GM23248 (cell line): ENCODE results near the gene JPH2. TPM values are rescaled to one million over a fixed set of nuclear protein-coding genes. Genes with fewer than 3 reads are reported as not detected.

Source experiments
- DNase-seq: peaks from one replicate; pipeline ENCODE4 v3.0.0-alpha.2; 2015
- H2AFZ ChIP-seq: fragments of 200-600 bp; sonication (generic); 2 replicates; pipeline ENCODE4 v1.6.1; 2016; ENCODE audit warnings: antibody characterized with exemption
- H3F3A ChIP-seq: fragments of 200-600 bp; sonication (generic); 2 replicates; pipeline ENCODE4 v1.6.1; 2016; ENCODE audit warnings: mild to moderate bottlenecking, antibody characterized with exemption, mixed run types; ENCODE audit not compliant: insufficient read depth
- H3K27ac ChIP-seq: fragments of 200-600 bp; sonication (generic); 2 replicates; pipeline ENCODE4 v1.5.1; 2016; ENCODE audit warnings: mild to moderate bottlenecking
- H3K27me3 ChIP-seq: fragments of 200-600 bp; sonication (generic); replicated peaks from 2 replicates; pipeline ENCODE4 v1.6.1; 2016; ENCODE audit warnings: mild to moderate bottlenecking; ENCODE audit not compliant: insufficient read depth
- H3K36me3 ChIP-seq: fragments of 200-600 bp; sonication (generic); 2 replicates; pipeline ENCODE4 v1.6.1; 2016; ENCODE audit warnings: low read depth, mild to moderate bottlenecking
- H3K4me1 ChIP-seq: fragments of 200-600 bp; sonication (generic); 2 replicates; pipeline ENCODE4 v1.6.1; 2016; ENCODE audit warnings: mild to moderate bottlenecking; ENCODE audit not compliant: insufficient read depth
- H3K4me2 ChIP-seq: fragments of 200-600 bp; sonication (generic); one replicate; pipeline ENCODE4 v1.6.1; 2016; ENCODE audit warnings: mild to moderate bottlenecking; ENCODE audit not compliant: unreplicated experiment
- H3K4me3 ChIP-seq: fragments of 200-600 bp; sonication (generic); 2 replicates; pipeline ENCODE4 v1.5.1; 2016; ENCODE audit warnings: mild to moderate bottlenecking
- H3K79me2 ChIP-seq: fragments of 200-600 bp; sonication (generic); 2 replicates; pipeline ENCODE4 v1.6.1; 2016; ENCODE audit warnings: mild to moderate bottlenecking; ENCODE audit not compliant: insufficient read depth
- H3K9ac ChIP-seq: fragments of 200-600 bp; sonication (generic); 2 replicates; pipeline ENCODE4 v1.6.1; 2016; ENCODE audit warnings: mild to moderate bottlenecking
- H3K9me2 ChIP-seq: fragments of 200-600 bp; sonication (generic); 2 replicates; pipeline ENCODE4 v1.6.1; 2016; ENCODE audit warnings: mixed run types, mild to moderate bottlenecking, moderate library complexity; ENCODE audit not compliant: insufficient read depth
- H3K9me3 ChIP-seq: fragments of 200-600 bp; sonication (generic); one replicate; pipeline ENCODE4 v1.6.1; 2017; ENCODE audit warnings: low read depth
- H4K20me1 ChIP-seq: fragments of 200-600 bp; sonication (generic); 2 replicates; pipeline ENCODE4 v1.6.0; 2016; ENCODE audit not compliant: insufficient read depth
- EZH2 ChIP-seq: fragments of 200-600 bp; sonication (generic); IDR thresholded peaks from 2 replicates; pipeline ENCODE4 v1.6.1; 2018; ENCODE audit warnings: antibody characterized with exemption, mild to moderate bottlenecking; ENCODE audit not compliant: insufficient read depth, poor library complexity, severe bottlenecking
- EZH2phosphoT487 ChIP-seq: fragments of 200-600 bp; sonication (generic); IDR thresholded peaks from 2 replicates; pipeline ENCODE4 v1.6.1; 2018; ENCODE audit warnings: antibody characterized with exemption, moderate library complexity, mild to moderate bottlenecking, low read depth; ENCODE audit not compliant: insufficient read depth
- WGBS, 2 experiments: methylation state at CpG; one replicate each; pipeline ENCODE4 v1.1.6; 2015 to 2017; ENCODE audit warnings: low lambda C conversion rate in 2 of 2, low coverage in 1 of 2; ENCODE audit errors: missing lambda C conversion rate in 2 of 2; 5-methylcytosine and 5-hydroxymethylcytosine counted together
- in situ Hi-C: fragments of 300-500 bp; cut with MboI; formaldehyde crosslinking; loops from 2 replicates; pipeline ENCODE4 v1.15.0; 2020
- polyA plus RNA-seq: library from polyadenylated mRNA; unstranded; fragments of >200 nt; fragmentation: Nextera tagmentation; extraction: Ambion mirVana; gene quantifications from 2 replicates; pipeline ENCODE4 v1.2.1, GENCODE V29; 2016
- total RNA-seq: library from RNA; depleted of rRNA; stranded (reverse); fragments of >200 nt; shearing (Covaris generic); gene quantifications from 2 replicates; pipeline ENCODE4 v1.2.3, GENCODE V29; 2014

The JPH2 gene
- total and polyA plus RNA-seq, 2 experiments from 2014 or later = 1.8 to 9.7 TPM

GRCh38 chr20:44206132-44206531 lies 19.1 kb upstream of the JPH2 start:
- Histone ChIP-seq H3K36me3 (peaks cover 29% of the 10 kb centered on the region), H3K9me3 (no peaks in the 10 kb centered on the region), H3K4me3 (no peak overlapping the region), H3F3A (peaks cover 49% of the 10 kb centered on the region), H3K4me1 (peaks cover 53% of the 10 kb centered on the region), H3K9me2 (no peaks in the 10 kb centered on the region), H3K79me2 (peaks cover 90% of the 10 kb centered on the region), H3K4me2 (no peak overlapping the region), H2AFZ (no peak overlapping the region), H3K9ac (no peak overlapping the region), H3K27me3 (no peaks in the 10 kb centered on the region), H3K27ac (no peak overlapping the region), H4K20me1 (no peaks in the 10 kb centered on the region)
- TF ChIP-seq EZH2 (no peak), EZH2phosphoT487 (no peak)
- no peak for DNase-seq
- in situ Hi-C loops = loop anchor here (25.0 kb wide), 1 partner anchor 406 kb away; no protein-coding TSS in a partner anchor

- TF ChIP-seq EZH2phosphoT487 (no peak), EZH2 (no peak)
- peaks cover 59% of the 10 kb centered on the region for H3K4me1 ChIP-seq
- peaks cover 43% of the 10 kb centered on the region for H3F3A ChIP-seq
- no peak overlapping the region for H3K4me3 ChIP-seq
- H2AFZ ChIP-seq = no peak overlapping the region
- DNase-seq = no peak
- H3K27ac ChIP-seq = peak overlapping the region; percentile 53
- in situ Hi-C loops = loop anchor here (25.0 kb wide), 1 partner anchor 407 kb away; no protein-coding TSS in a partner anchor
- 83 to 85% methylated on average over 10 of the region's 10 CpGs for WGBS, 2 experiments
- no peaks in the 10 kb centered on the region for H3K9me3 ChIP-seq
- H3K4me2 ChIP-seq = peak overlapping the region; percentile 64
- peaks cover 96% of the 10 kb centered on the region for H3K79me2 ChIP-seq
- H4K20me1 ChIP-seq = no peaks in the 10 kb centered on the region
- no peaks in the 10 kb centered on the region for H3K9me2 ChIP-seq
- H3K36me3 ChIP-seq = peaks cover 42% of the 10 kb centered on the region
- H3K27me3 ChIP-seq = no peaks in the 10 kb centered on the region
- H3K9ac ChIP-seq = 0 out of 2 replicates have a peak overlapping the region, but pooled peaks have one; percentile 7
Measured at GRCh38 chr20:44204832-44205215, 17.8 kb upstream of the JPH2 start.

GRCh38 chr20:44204156-44204831 lies 17.3 kb upstream of the JPH2 start:
- Histone ChIP-seq H3K9me2 (no peaks in the 10 kb centered on the region), H2AFZ (no peak overlapping the region), H3K4me3 (peak overlapping the region; percentile 40), H3K4me1 (peaks cover 58% of the 10 kb centered on the region), H3K36me3 (peaks cover 46% of the 10 kb centered on the region), H3K4me2 (peak overlapping the region; percentile 64), H3K9ac (peak overlapping the region; percentile 7; the same call in 1 of the 2 replicates), H3K79me2 (peaks cover 96% of the 10 kb centered on the region), H3K27me3 (no peaks in the 10 kb centered on the region), H4K20me1 (no peaks in the 10 kb centered on the region), H3K9me3 (no peaks in the 10 kb centered on the region), H3K27ac (peak overlapping the region; percentile 53), H3F3A (peaks cover 38% of the 10 kb centered on the region)
- 81 to 84% methylated on average over 4 of the region's 4 CpGs for WGBS, 2 experiments
- TF ChIP-seq EZH2 (no peak), EZH2phosphoT487 (no peak)
- peak; percentile 94 for DNase-seq
- in situ Hi-C loops = loop anchor here (25.0 kb wide), 1 partner anchor 408 kb away; no protein-coding TSS in a partner anchor

GRCh38 chr20:44203161-44203560 lies 16.2 kb upstream of the JPH2 start:
- Histone ChIP-seq H2AFZ (no peak overlapping the region), H3K36me3 (peaks cover 50% of the 10 kb centered on the region), H3F3A (peaks cover 27% of the 10 kb centered on the region), H3K27ac (peak overlapping the region; percentile 36; the same call in 1 of the 2 replicates), H4K20me1 (no peaks in the 10 kb centered on the region), H3K79me2 (peaks cover 94% of the 10 kb centered on the region), H3K27me3 (no peaks in the 10 kb centered on the region), H3K9me3 (no peaks in the 10 kb centered on the region), H3K9ac (no peak overlapping the region), H3K4me3 (no peak overlapping the region), H3K4me2 (peak overlapping the region; percentile 44), H3K9me2 (no peaks in the 10 kb centered on the region), H3K4me1 (peaks cover 47% of the 10 kb centered on the region)
- in situ Hi-C loops = loop anchor here (25.0 kb wide), 1 partner anchor 409 kb away; no protein-coding TSS in a partner anchor
- 78 to 80% methylated on average over 2 of the region's 2 CpGs for WGBS, 2 experiments
- TF ChIP-seq EZH2phosphoT487 (no peak), EZH2 (no peak)
- DNase-seq = peak; percentile 31
